MCF 10A (cell line): ENCODE data around the gene HBA2. TPM values are rescaled to one million over a fixed set of nuclear protein-coding genes. Genes with fewer than 3 reads are reported as not detected.
"Not testable (repeated sequence)": the region's sequence is repeated elsewhere in the genome, so short reads cannot be mapped to it uniquely, and the experiment has no call there.

ENCODE experiments used
- BruUV-seq: library from RNA; stranded (reverse); fragments of 400-500 nt; replicated peaks from 2 replicates; lab custom pipeline; 2021; lab: Mats Ljungman, UMichigan
- CTCF ChIA-PET: fragments of 300-600 bp; sonication (Branson Sonifier 250); formaldehyde crosslinking; extraction: SDS; loops from one replicate; lab custom pipeline; 2021; ENCODE audit warnings: antibody characterized with exemption, inconsistent platforms; lab: Yijun Ruan, JAX
- POLR2A ChIA-PET: fragments of 300-600, 350-650 bp; sonication (Branson Sonifier 250); formaldehyde crosslinking; extraction: SDS; loops from one replicate; lab custom pipeline; 2020; ENCODE audit warnings: antibody characterized with exemption, inconsistent platforms; lab: Yijun Ruan, JAX
- DNase-seq: peaks from one replicate; pipeline ENCODE4 v3.0.0-alpha.2; 2018; ENCODE audit not compliant: unreplicated experiment
- H3K27ac Mint-ChIP-seq: one replicate; pipeline ENCODE4 v1.8.0; 2022; ENCODE audit warnings: mild to moderate bottlenecking, low read depth, mixed read lengths; ENCODE audit not compliant: unreplicated experiment
- H3K27me3 Mint-ChIP-seq: one replicate; pipeline ENCODE4 v1.8.0; 2022; ENCODE audit warnings: mixed read lengths; ENCODE audit not compliant: insufficient read depth, unreplicated experiment
- H3K36me3 Mint-ChIP-seq: one replicate; pipeline ENCODE4 v1.8.0; 2022; ENCODE audit warnings: mild to moderate bottlenecking, moderate library complexity, mixed read lengths; ENCODE audit not compliant: insufficient read depth, unreplicated experiment
- H3K4me1 Mint-ChIP-seq: one replicate; pipeline ENCODE4 v1.8.0; 2022; ENCODE audit warnings: mixed read lengths; ENCODE audit not compliant: insufficient read depth, unreplicated experiment
- H3K4me3 Mint-ChIP-seq: one replicate; pipeline ENCODE4 v1.8.0; 2022; ENCODE audit warnings: mild to moderate bottlenecking, moderate library complexity, mixed read lengths; ENCODE audit not compliant: unreplicated experiment
- H3K9me3 Mint-ChIP-seq: one replicate; pipeline ENCODE4 v1.8.0; 2022; ENCODE audit warnings: mixed read lengths; ENCODE audit not compliant: unreplicated experiment
- CTCF ChIP-seq: fragments of 200-600 bp; IDR thresholded peaks from one replicate; pipeline ENCODE4 v1.8.0; 2022; ENCODE audit warnings: antibody characterized with exemption, mild to moderate bottlenecking; ENCODE audit not compliant: unreplicated experiment
- intact Hi-C: fragments of 100-400 bp; cut with micrococcal nuclease; formaldehyde crosslinking; loops from 2 replicates; pipeline ENCODE4 v1.14.1; 2022
- total RNA-seq: library from RNA; stranded (reverse); gene quantifications from 2 replicates; pipeline ENCODE4 v1.2.3, GENCODE V29; 2022

The HBA2 gene
- total RNA-seq, 1 experiment from 2014 or later: not detected

GRCh38 chr16:170788-171187, 1.9 kb upstream of the HBA2 start:
- Mint-ChIP-seq H3K27ac (no peak overlapping the region), H3K27me3 (peaks cover 46% of the 10 kb centered on the region), H3K4me1 (no peaks in the 10 kb centered on the region), H3K9me3 (no peaks in the 10 kb centered on the region), H3K36me3 (no peaks in the 10 kb centered on the region), H3K4me3 (no peak overlapping the region)
- ChIA-PET CTCF (interaction anchor here (0.6 to 0.8 kb wide), 3 partner anchors 11 to 64 kb away, joined by 3 to 5 read pairs (median 3); no protein-coding TSS in a partner anchor), POLR2A (no interaction called here)
- intact Hi-C loops: no loop called here
- no TSS peak for BruUV-seq
- no peak for DNase-seq
- no peak for TF ChIP-seq CTCF

- H3K4me3 Mint-ChIP-seq, H3K4me1 Mint-ChIP-seq, H3K9me3 Mint-ChIP-seq, DNase-seq, POLR2A ChIA-PET, CTCF ChIA-PET, H3K27ac Mint-ChIP-seq, H3K36me3 Mint-ChIP-seq, BruUV-seq, intact Hi-C loops: not testable (repeated sequence)
- peaks cover 59% of the 10 kb centered on the region for H3K27me3 Mint-ChIP-seq
These were observed 657 bp downstream of the HBA2 start for GRCh38 chr16:173211-173854.

- H3K4me1 Mint-ChIP-seq, H3K4me3 Mint-ChIP-seq, BruUV-seq, H3K9me3 Mint-ChIP-seq, H3K27ac Mint-ChIP-seq, H3K36me3 Mint-ChIP-seq, intact Hi-C loops: not testable (repeated sequence)
- ChIA-PET CTCF (interaction anchor here (1.0 kb wide), 1 partner anchor 77 kb away, joined by 3 read pairs; no protein-coding TSS in a partner anchor), POLR2A (interaction anchor here (0.9 kb wide), 1 partner anchor 14 kb away, joined by 3 read pairs; no protein-coding TSS in a partner anchor)
- peaks cover 59% of the 10 kb centered on the region for H3K27me3 Mint-ChIP-seq
- DNase-seq: peak; percentile 47
These were observed 1.5 kb downstream of the HBA2 start for GRCh38 chr16:173928-174769.

- no peak for DNase-seq
- ChIA-PET POLR2A (interaction anchor here (0.9 kb wide), 1 partner anchor 15 kb away, joined by 3 read pairs; no protein-coding TSS in a partner anchor), CTCF (interaction anchor here (0.6 to 1.4 kb wide), 3 partner anchors 30 to 78 kb away, joined by 3 to 6 read pairs (median 3); no protein-coding TSS in a partner anchor)
- BruUV-seq: no TSS peak
- no peak for TF ChIP-seq CTCF
- no peak overlapping the region for H3K27ac Mint-ChIP-seq
- no peak overlapping the region for H3K4me3 Mint-ChIP-seq
- intact Hi-C loops: no loop called here
- H3K27me3 Mint-ChIP-seq: peaks cover 58% of the 10 kb centered on the region
- no peaks in the 10 kb centered on the region for H3K36me3 Mint-ChIP-seq
- H3K9me3 Mint-ChIP-seq: no peaks in the 10 kb centered on the region
- H3K4me1 Mint-ChIP-seq: no peaks in the 10 kb centered on the region
These were observed 2.6 kb downstream of the HBA2 start for GRCh38 chr16:175011-175949.

GRCh38 chr16:176006-176405, 3.3 kb downstream of the HBA2 start:
- DNase-seq, BruUV-seq, H3K36me3 Mint-ChIP-seq, H3K4me3 Mint-ChIP-seq, H3K27ac Mint-ChIP-seq, H3K9me3 Mint-ChIP-seq, intact Hi-C loops, H3K4me1 Mint-ChIP-seq, POLR2A ChIA-PET: not testable (repeated sequence)
- peaks cover 50% of the 10 kb centered on the region for H3K27me3 Mint-ChIP-seq
- CTCF ChIA-PET: interaction anchor here (1.4 kb wide), 1 partner anchor 69 kb away, joined by 6 read pairs; no protein-coding TSS in a partner anchor

- H3K27ac Mint-ChIP-seq, H3K9me3 Mint-ChIP-seq, H3K4me1 Mint-ChIP-seq, DNase-seq, H3K36me3 Mint-ChIP-seq, intact Hi-C loops, POLR2A ChIA-PET, H3K4me3 Mint-ChIP-seq, BruUV-seq: not testable (repeated sequence)
- peaks cover 43% of the 10 kb centered on the region for H3K27me3 Mint-ChIP-seq
- CTCF ChIA-PET: interaction anchor here (0.8 kb wide), 1 partner anchor 70 kb away, joined by 3 read pairs; no protein-coding TSS in a partner anchor
These were observed 4.1 kb downstream of the HBA2 start, which contains the start of gene HBA1 for GRCh38 chr16:176477-177382. Gene HBA1 (plus strand): TSS chr16:176680. CDS start chr16:176717, 37 bp downstream.
